Right lobe of liver (tissue), 6 donors: Measurements from ENCODE around the gene PCDHGC3. TPM values are rescaled to one million over a fixed set of nuclear protein-coding genes. Genes with fewer than 3 reads are reported as not detected.

Source experiments
- ATAC-seq, 4 donors: fragments of 200-7000 bp; cut with Tn5 transposase; one replicate each; pipeline ENCODE4 v1.9.1; 2020; ENCODE audit warnings: mild to moderate bottlenecking in 4 of 4, moderate library complexity in 4 of 4
- DNase-seq, 3 donors: peaks; one replicate each; pipeline ENCODE4 v3.0.0-alpha.2; 2020
- H3K27ac ChIP-seq, 3 donors: fragments of 200-600 bp; one replicate each; pipeline ENCODE4 v1.8.0; 2022
- H3K27me3 ChIP-seq, 2 donors: fragments of 200-600 bp; one replicate each; pipeline ENCODE4 v1.8.0; 2022
- H3K36me3 ChIP-seq, 4 donors: fragments of 200-600 bp; sonication (generic) in 1 of 4; one replicate each; pipeline versions ENCODE4 v1.5.1 to v1.8.0; 2017 to 2022; ENCODE audit warnings: control low read depth in 1 of 4
- H3K4me1 ChIP-seq, 4 donors: fragments of 200-600 bp; sonication (generic) in 1 of 4; one replicate each; pipeline versions ENCODE4 v1.5.1 to v1.8.0; 2017 to 2022; ENCODE audit warnings: control low read depth in 1 of 4
- H3K4me3 ChIP-seq, 3 donors: fragments of 200-600 bp; one replicate each; pipeline ENCODE4 v1.8.0; 2022
- H3K9me3 ChIP-seq, 4 donors: fragments of 200-600 bp; sonication (generic) in 1 of 4; one replicate each; pipeline versions ENCODE4 v1.5.1 to v1.8.0; 2017 to 2022; ENCODE audit warnings: control low read depth in 1 of 4
- CTCF ChIP-seq, 4 donors: fragments of 200-600 bp in 3 of 4; fragments of 450-650 bp in 1 of 4; IDR thresholded peaks; one replicate each; pipeline versions ENCODE4 v1.5.1 to v1.8.0; 2016 to 2022; ENCODE audit warnings: antibody characterized with exemption in 4 of 4, mild to moderate bottlenecking in 2 of 4
- POLR2A ChIP-seq: fragments of 450-650 bp; IDR thresholded peaks from one replicate; pipeline ENCODE4 v1.6.1; 2017; ENCODE audit warnings: antibody characterized with exemption, mild to moderate bottlenecking
- WGBS: methylation state at CpG from one replicate; pipeline ENCODE4 v1.1.6; 2018; ENCODE audit warnings: low coverage, low lambda C conversion rate; ENCODE audit not compliant: insufficient coverage; ENCODE audit errors: missing lambda C conversion rate; 5-methylcytosine and 5-hydroxymethylcytosine counted together
- intact Hi-C, 2 donors: fragments of 100-400 bp; cut with DNase I; formaldehyde crosslinking; loops; one replicate each; pipeline versions ENCODE4 v1.11.2 to v1.14.1; 2022
- total RNA-seq, 6 experiments: library from RNA; depleted of rRNA in 2 of 6; stranded (reverse); fragments of >200 nt in 2 of 6; fragmentation: NEBNext Ultra II Directional in 3 of 6; extraction: Animal tissue kit (Norgen Biotek cat#: 25700) in 3 of 6; gene quantifications; one replicate each; pipeline versions ENCODE4 v1.1.0 to v1.2.4, GENCODE V29; 2016 to 2023
- donor health status: DM: no; HTN: yes; CAD: no.
- donor health status: DM: no; HTN: no; CAD: no.
- donor health status: DM: no; HTN: no; CAD: no.
- donor health status: DM: no; HTN: yes; CAD: no.
- donor health status: DM: no; HTN: yes; CAD: no.

The PCDHGC3 gene
- total RNA-seq, 6 experiments from 2014 or later: 6.1 to 10.6 (median 7.6) TPM

- Histone ChIP-seq H3K4me1 (peaks cover 0 to 8% (median 2%) of the 10 kb centered on the region in 4 donors), H3K27me3 (peaks cover 0 to 4% of the 10 kb centered on the region in 2 donors), H3K4me3 (peak overlapping the region in 1 of 3 donors; percentile 1), H3K36me3 (no peaks in the 10 kb centered on the region), H3K27ac (no peak overlapping the region), H3K9me3 (no peaks in the 10 kb centered on the region)
- intact Hi-C loops: loop anchor here in 1 of 2 donors (10.0 kb wide), 1 partner anchor 47 kb away; no protein-coding TSS in a partner anchor
- TF ChIP-seq CTCF (IDR thresholded peaks at IDR 0.05) (no peak), POLR2A (no peak)
- DNase-seq (no peak), ATAC-seq (no peak)
- WGBS: 49% methylated on average over 8 of the region's 13 CpGs
Measured at GRCh38 chr5:141477815-141478214, 2.0 kb downstream of the PCDHGC3 start.

- no peak for TF ChIP-seq POLR2A
- TF ChIP-seq CTCF (IDR thresholded peaks at IDR 0.05): peak in 3 of 4 donors; percentile 10 to 16 (median 14)
- H3K4me1 ChIP-seq: peaks cover 0 to 8% (median 2%) of the 10 kb centered on the region in 4 donors
- intact Hi-C loops: loop anchor here in 1 of 2 donors (10.0 kb wide), 1 partner anchor 46 kb away; no protein-coding TSS in a partner anchor
- H3K9me3 ChIP-seq: no peaks in the 10 kb centered on the region
- 30% methylated on average over 17 of the region's 20 CpGs for WGBS
- ATAC-seq: no peak
- peak overlapping the region in 1 of 3 donors; percentile 1 for H3K4me3 ChIP-seq
- no peak overlapping the region for H3K27ac ChIP-seq
- H3K27me3 ChIP-seq: peaks cover 0 to 4% of the 10 kb centered on the region in 2 donors
- no peak for DNase-seq
- no peaks in the 10 kb centered on the region for H3K36me3 ChIP-seq
Measured at GRCh38 chr5:141478321-141478945, 2.7 kb downstream of the PCDHGC3 start.

GRCh38 chr5:141479776-141480175 is 4.0 kb downstream of the PCDHGC3 start:
- TF ChIP-seq POLR2A: no peak
- TF ChIP-seq CTCF (IDR thresholded peaks at IDR 0.05): no peak
- peaks cover 0 to 8% (median 2%) of the 10 kb centered on the region in 4 donors for H3K4me1 ChIP-seq
- no peaks in the 10 kb centered on the region for H3K36me3 ChIP-seq
- ATAC-seq: no peak
- intact Hi-C loops: loop anchor here in 1 of 2 donors (10.0 kb wide), 1 partner anchor 45 kb away; no protein-coding TSS in a partner anchor
- DNase-seq: no peak
- no peaks in the 10 kb centered on the region for H3K9me3 ChIP-seq
- H3K27me3 ChIP-seq: peaks cover 0 to 4% of the 10 kb centered on the region in 2 donors
- no peak overlapping the region for H3K4me3 ChIP-seq
- no peak overlapping the region for H3K27ac ChIP-seq

- Histone ChIP-seq H3K4me1 (no peaks in the 10 kb centered on the region), H3K27me3 (no peaks in the 10 kb centered on the region), H3K4me3 (no peak overlapping the region), H3K9me3 (no peaks in the 10 kb centered on the region), H3K27ac (no peak overlapping the region), H3K36me3 (no peaks in the 10 kb centered on the region)
- 35% methylated on average over 3 of the region's 3 CpGs for WGBS
- DNase-seq: no peak
- intact Hi-C loops: no loop called here
- no peak for TF ChIP-seq POLR2A
- TF ChIP-seq CTCF (IDR thresholded peaks at IDR 0.05): no peak
- ATAC-seq: no peak
Measured at GRCh38 chr5:141483902-141484301, 8.1 kb downstream of the PCDHGC3 start.
